SK-N-SH treated with all-trans-retinoic acid at 6 μM for 48 hours (cell line): ENCODE results near the gene BCKDHB.

Experiments
- ATAC-seq: fragments of 200-7000 bp; cut with Tn5 transposase; 3 replicates; pipeline ENCODE4 v1.9.1; 2020; ENCODE audit warnings: mild to moderate bottlenecking, moderate library complexity
- ARNTL ChIP-seq: fragments of 450-650 bp; formaldehyde crosslinking; IDR thresholded peaks from 2 replicates; pipeline ENCODE4 v1.5.0; 2020; ENCODE audit warnings: low read depth, mild to moderate bottlenecking, moderate library complexity, borderline replicate concordance
- BACH2 ChIP-seq: fragments of 250-450 bp; sonication (Bioruptor Pico); IDR thresholded peaks from 2 replicates; pipeline ENCODE4 v1.9.0; 2021; ENCODE audit warnings: mild to moderate bottlenecking, borderline replicate concordance
- CSDC2 ChIP-seq: fragments of 250-450 bp; sonication (Bioruptor Pico); IDR thresholded peaks from 2 replicates; pipeline ENCODE4 v1.5.0; 2020; ENCODE audit warnings: mild to moderate bottlenecking, moderate library complexity
- GLIS3 ChIP-seq: fragments of 250-450 bp; sonication (Bioruptor Pico); IDR thresholded peaks from 2 replicates; pipeline ENCODE4 v1.5.0; 2020; ENCODE audit warnings: mild to moderate bottlenecking, moderate library complexity
- ISL1 ChIP-seq: fragments of 250-450 bp; sonication (Bioruptor Pico); IDR thresholded peaks from 2 replicates; pipeline ENCODE4 v2.1.2; 2022; ENCODE audit warnings: mild to moderate bottlenecking, moderate library complexity
- OSR1 ChIP-seq: fragments of 250-450 bp; sonication (Bioruptor Pico); IDR thresholded peaks from 2 replicates; pipeline ENCODE4 v1.8.0; 2022; ENCODE audit warnings: moderate library complexity, mild to moderate bottlenecking, inconsistent platforms
- PPARA ChIP-seq: fragments of 250-450 bp; sonication (Bioruptor Pico); IDR thresholded peaks from 2 replicates; pipeline ENCODE4 v1.5.0; 2020; ENCODE audit warnings: mild to moderate bottlenecking, borderline replicate concordance
- RARB ChIP-seq: fragments of 250-450 bp; sonication (Bioruptor Pico); IDR thresholded peaks from 2 replicates; pipeline ENCODE4 v1.8.0; 2021; ENCODE audit warnings: mild to moderate bottlenecking, moderate library complexity
- SNAI2 ChIP-seq: fragments of 250-450 bp; sonication (Bioruptor Pico); IDR thresholded peaks from 2 replicates; pipeline ENCODE4 v1.5.0; 2020; ENCODE audit warnings: mild to moderate bottlenecking, moderate library complexity
- TCF4 ChIP-seq: fragments of 250-450 bp; sonication (Bioruptor Pico); IDR thresholded peaks from 2 replicates; pipeline ENCODE4 v1.8.0; 2021; ENCODE audit warnings: mild to moderate bottlenecking, moderate library complexity, borderline replicate concordance
- TOX ChIP-seq: fragments of 250-450 bp; sonication (Bioruptor Pico); IDR thresholded peaks from 2 replicates; pipeline ENCODE4 v1.8.0; 2021; ENCODE audit warnings: mild to moderate bottlenecking, moderate library complexity, borderline replicate concordance
- ZC3H10 ChIP-seq: fragments of 250-450 bp; sonication (Bioruptor Pico); IDR thresholded peaks from 2 replicates; pipeline ENCODE4 v1.5.1; 2021; ENCODE audit warnings: mild to moderate bottlenecking, moderate library complexity
- ZFP3 ChIP-seq: fragments of 250-450 bp; sonication (Bioruptor Pico); IDR thresholded peaks from 2 replicates; pipeline ENCODE4 v1.5.0; 2020; ENCODE audit warnings: mild to moderate bottlenecking, moderate library complexity
- ZFP30 ChIP-seq: fragments of 450-650 bp; formaldehyde crosslinking; IDR thresholded peaks from 2 replicates; pipeline ENCODE4 v1.5.0; 2022; ENCODE audit warnings: mild to moderate bottlenecking, moderate library complexity
- ZNF565 ChIP-seq: fragments of 450-650 bp; formaldehyde crosslinking; conservative IDR thresholded peaks from 2 replicates; pipeline ENCODE4 v1.5.0; 2020; ENCODE audit warnings: low read depth, mild to moderate bottlenecking, moderate library complexity
- ZNF70 ChIP-seq: fragments of 450-650 bp; formaldehyde crosslinking; IDR thresholded peaks from 2 replicates; pipeline ENCODE4 v1.5.0; 2020; ENCODE audit warnings: mild to moderate bottlenecking, moderate library complexity
- TF ChIP-seq, protein P1 (sequence below): fragments of 250-450 bp; sonication (Bioruptor Pico); IDR thresholded peaks from 2 replicates; pipeline ENCODE4 v1.8.0; 2021; ENCODE audit warnings: low read depth, mild to moderate bottlenecking, moderate library complexity, borderline replicate concordance
- TF ChIP-seq, protein P2 (sequence below): fragments of 250-450 bp; sonication (Bioruptor Pico); IDR thresholded peaks from 2 replicates; pipeline ENCODE4 v1.5.0; 2020; ENCODE audit warnings: mild to moderate bottlenecking, moderate library complexity
- TF ChIP-seq, protein P3 (sequence below): fragments of 250-450 bp; sonication (Bioruptor Pico); IDR thresholded peaks from 2 replicates; pipeline ENCODE4 v1.5.1; 2021; ENCODE audit warnings: mild to moderate bottlenecking, moderate library complexity
- TF ChIP-seq, protein P4 (sequence below): fragments of 250-450 bp; sonication (Bioruptor Pico); IDR thresholded peaks from 2 replicates; pipeline ENCODE4 v1.8.0; 2020; ENCODE audit warnings: mild to moderate bottlenecking, moderate library complexity, borderline replicate concordance

Gene BCKDHB

DNA sequence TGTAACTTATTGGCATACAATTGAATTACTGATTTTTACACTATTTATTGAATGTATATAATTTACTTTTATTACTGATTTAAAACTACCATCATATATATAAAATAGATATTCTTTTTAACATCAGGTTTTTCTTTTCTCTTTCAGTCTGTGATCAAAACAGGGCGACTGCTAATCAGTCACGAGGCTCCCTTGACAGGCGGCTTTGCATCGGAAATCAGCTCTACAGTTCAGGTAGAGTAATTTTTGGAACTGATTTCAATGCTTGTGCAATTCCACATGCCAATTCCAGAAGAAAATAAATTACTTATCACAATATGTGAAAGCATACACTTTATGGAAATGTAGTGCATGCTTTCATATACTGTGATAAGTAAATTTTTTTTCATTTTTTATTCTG is 166.5 kb downstream of the BCKDHB start:
- no peak for ATAC-seq

DNA sequence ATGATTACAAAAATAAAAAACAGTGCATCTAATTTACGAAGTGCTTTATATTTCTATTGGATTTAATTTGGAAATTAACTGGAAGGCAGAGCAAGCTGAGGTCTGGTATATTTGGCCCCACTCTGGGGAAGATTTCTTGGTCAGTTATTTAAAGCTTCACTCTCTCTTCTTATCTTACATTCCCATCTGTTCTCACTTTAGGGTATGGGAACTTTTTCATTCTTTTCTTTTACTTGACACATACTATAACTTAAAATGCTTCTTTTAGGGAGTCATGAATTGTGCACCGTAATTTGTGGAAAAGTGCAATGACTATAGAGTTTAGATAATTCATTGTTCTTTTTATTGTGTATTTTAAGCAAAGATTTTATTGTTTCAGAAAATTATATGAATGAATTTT is 170.4 kb downstream of the BCKDHB start:
- TF ChIP-seq ARNTL (CRISPR knock-in tag) (no peak), ISL1 (CRISPR knock-in tag) (no peak)
- TF ChIP-seq, protein P1, sequence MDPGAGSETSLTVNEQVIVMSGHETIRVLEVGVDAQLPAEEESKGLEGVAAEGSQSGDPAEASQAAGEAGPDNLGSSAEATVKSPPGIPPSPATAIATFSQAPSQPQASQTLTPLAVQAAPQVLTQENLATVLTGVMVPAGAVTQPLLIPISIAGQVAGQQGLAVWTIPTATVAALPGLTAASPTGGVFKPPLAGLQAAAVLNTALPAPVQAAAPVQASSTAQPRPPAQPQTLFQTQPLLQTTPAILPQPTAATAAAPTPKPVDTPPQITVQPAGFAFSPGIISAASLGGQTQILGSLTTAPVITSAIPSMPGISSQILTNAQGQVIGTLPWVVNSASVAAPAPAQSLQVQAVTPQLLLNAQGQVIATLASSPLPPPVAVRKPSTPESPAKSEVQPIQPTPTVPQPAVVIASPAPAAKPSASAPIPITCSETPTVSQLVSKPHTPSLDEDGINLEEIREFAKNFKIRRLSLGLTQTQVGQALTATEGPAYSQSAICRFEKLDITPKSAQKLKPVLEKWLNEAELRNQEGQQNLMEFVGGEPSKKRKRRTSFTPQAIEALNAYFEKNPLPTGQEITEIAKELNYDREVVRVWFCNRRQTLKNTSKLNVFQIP (CRISPR knock-in tag), result no peak
- no peak for ATAC-seq

More for the DNA sequence above, 166.5 kb downstream of the BCKDHB start:
- TF ChIP-seq ZC3H10, result no peak
- TF ChIP-seq TCF4 (CRISPR knock-in tag), result no peak
- TF ChIP-seq ZNF70 (CRISPR knock-in tag), result no peak
- no peak for TF ChIP-seq GLIS3 (CRISPR knock-in tag)
- TF ChIP-seq, protein P2, sequence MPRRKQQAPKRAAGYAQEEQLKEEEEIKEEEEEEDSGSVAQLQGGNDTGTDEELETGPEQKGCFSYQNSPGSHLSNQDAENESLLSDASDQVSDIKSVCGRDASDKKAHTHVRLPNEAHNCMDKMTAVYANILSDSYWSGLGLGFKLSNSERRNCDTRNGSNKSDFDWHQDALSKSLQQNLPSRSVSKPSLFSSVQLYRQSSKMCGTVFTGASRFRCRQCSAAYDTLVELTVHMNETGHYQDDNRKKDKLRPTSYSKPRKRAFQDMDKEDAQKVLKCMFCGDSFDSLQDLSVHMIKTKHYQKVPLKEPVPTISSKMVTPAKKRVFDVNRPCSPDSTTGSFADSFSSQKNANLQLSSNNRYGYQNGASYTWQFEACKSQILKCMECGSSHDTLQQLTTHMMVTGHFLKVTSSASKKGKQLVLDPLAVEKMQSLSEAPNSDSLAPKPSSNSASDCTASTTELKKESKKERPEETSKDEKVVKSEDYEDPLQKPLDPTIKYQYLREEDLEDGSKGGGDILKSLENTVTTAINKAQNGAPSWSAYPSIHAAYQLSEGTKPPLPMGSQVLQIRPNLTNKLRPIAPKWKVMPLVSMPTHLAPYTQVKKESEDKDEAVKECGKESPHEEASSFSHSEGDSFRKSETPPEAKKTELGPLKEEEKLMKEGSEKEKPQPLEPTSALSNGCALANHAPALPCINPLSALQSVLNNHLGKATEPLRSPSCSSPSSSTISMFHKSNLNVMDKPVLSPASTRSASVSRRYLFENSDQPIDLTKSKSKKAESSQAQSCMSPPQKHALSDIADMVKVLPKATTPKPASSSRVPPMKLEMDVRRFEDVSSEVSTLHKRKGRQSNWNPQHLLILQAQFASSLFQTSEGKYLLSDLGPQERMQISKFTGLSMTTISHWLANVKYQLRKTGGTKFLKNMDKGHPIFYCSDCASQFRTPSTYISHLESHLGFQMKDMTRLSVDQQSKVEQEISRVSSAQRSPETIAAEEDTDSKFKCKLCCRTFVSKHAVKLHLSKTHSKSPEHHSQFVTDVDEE (CRISPR knock-in tag), result no peak
- TF ChIP-seq, protein P3, sequence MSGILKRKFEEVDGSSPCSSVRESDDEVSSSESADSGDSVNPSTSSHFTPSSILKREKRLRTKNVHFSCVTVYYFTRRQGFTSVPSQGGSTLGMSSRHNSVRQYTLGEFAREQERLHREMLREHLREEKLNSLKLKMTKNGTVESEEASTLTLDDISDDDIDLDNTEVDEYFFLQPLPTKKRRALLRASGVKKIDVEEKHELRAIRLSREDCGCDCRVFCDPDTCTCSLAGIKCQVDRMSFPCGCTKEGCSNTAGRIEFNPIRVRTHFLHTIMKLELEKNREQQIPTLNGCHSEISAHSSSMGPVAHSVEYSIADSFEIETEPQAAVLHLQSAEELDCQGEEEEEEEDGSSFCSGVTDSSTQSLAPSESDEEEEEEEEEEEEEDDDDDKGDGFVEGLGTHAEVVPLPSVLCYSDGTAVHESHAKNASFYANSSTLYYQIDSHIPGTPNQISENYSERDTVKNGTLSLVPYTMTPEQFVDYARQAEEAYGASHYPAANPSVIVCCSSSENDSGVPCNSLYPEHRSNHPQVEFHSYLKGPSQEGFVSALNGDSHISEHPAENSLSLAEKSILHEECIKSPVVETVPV (CRISPR knock-in tag), result no peak
- TF ChIP-seq OSR1 (CRISPR knock-in tag), result no peak
- TF ChIP-seq, protein P4, sequence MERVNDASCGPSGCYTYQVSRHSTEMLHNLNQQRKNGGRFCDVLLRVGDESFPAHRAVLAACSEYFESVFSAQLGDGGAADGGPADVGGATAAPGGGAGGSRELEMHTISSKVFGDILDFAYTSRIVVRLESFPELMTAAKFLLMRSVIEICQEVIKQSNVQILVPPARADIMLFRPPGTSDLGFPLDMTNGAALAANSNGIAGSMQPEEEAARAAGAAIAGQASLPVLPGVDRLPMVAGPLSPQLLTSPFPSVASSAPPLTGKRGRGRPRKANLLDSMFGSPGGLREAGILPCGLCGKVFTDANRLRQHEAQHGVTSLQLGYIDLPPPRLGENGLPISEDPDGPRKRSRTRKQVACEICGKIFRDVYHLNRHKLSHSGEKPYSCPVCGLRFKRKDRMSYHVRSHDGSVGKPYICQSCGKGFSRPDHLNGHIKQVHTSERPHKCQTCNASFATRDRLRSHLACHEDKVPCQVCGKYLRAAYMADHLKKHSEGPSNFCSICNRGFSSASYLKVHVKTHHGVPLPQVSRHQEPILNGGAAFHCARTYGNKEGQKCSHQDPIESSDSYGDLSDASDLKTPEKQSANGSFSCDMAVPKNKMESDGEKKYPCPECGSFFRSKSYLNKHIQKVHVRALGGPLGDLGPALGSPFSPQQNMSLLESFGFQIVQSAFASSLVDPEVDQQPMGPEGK (CRISPR knock-in tag), result no peak
- no peak for TF ChIP-seq TOX (CRISPR knock-in tag)
- no peak for TF ChIP-seq ZNF565 (CRISPR knock-in tag)
- TF ChIP-seq, protein P1 (CRISPR knock-in tag), result no peak
- TF ChIP-seq CSDC2 (CRISPR knock-in tag), result no peak
- TF ChIP-seq ISL1 (CRISPR knock-in tag), result no peak
- TF ChIP-seq ZFP3, result no peak
- TF ChIP-seq ZFP30 (CRISPR knock-in tag), result no peak
- no peak for TF ChIP-seq PPARA (CRISPR knock-in tag)
- no peak for TF ChIP-seq RARB (CRISPR knock-in tag)
- no peak for TF ChIP-seq BACH2 (CRISPR knock-in tag)
- no peak for TF ChIP-seq SNAI2 (CRISPR knock-in tag)

DNA sequence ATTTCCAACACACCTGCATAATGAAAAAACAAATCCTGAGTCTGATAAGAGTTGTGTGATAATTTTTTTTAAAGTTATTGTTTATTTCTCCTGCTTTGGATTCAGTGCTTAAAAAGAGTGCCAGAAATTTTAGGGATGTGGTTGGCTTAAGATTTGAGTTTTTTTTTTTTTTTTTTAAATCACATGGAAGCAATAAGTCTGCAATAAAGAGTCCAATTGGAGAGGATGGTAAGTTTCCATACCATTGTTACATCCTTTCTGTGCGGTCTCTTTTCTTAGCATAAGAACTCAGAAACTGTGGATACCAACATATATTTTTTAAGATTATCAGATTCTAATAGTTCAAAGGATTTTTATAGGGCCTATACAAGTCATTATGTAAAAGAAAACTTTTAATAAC is 171.0 kb downstream of the BCKDHB start:
- ATAC-seq, result no peak
- TF ChIP-seq PPARA (CRISPR knock-in tag), result no peak
